HCT116 (cell line): Measurements from ENCODE around the gene REEP6. TPM values are rescaled to one million over a fixed set of nuclear protein-coding genes. Genes with fewer than 3 reads are reported as not detected.

Source experiments
- ATAC-seq: fragments of 200-7000 bp; cut with Tn5 transposase; 2 replicates; pipeline ENCODE4 v1.9.1; 2020; ENCODE audit warnings: mild to moderate bottlenecking, moderate library complexity
- BruUV-seq: library from RNA; stranded (reverse); fragments of 400-500 nt; replicated peaks from 2 replicates; lab custom pipeline; 2021; lab: Mats Ljungman, UMichigan
- CTCF ChIA-PET: fragments of 300-600 bp; sonication (Branson Sonifier 250); formaldehyde crosslinking; loops from one replicate; lab custom pipeline; 2021; ENCODE audit warnings: antibody characterized with exemption; lab: Charles Lee
- POLR2A ChIA-PET: fragments of 300-600, 350-600 bp; sonication (Branson Sonifier 250); formaldehyde crosslinking; loops from one replicate; lab custom pipeline; 2021; ENCODE audit warnings: antibody characterized with exemption; lab: Charles Lee
- RAD21 ChIA-PET, 2 experiments: fragments of 300-600 bp; sonication (Branson Sonifier 250); formaldehyde crosslinking; loops; one replicate each; lab custom pipeline; 2023; ENCODE audit warnings: low total read pairs in 2 of 2; ENCODE audit not compliant: uncharacterized antibody in 2 of 2, unreplicated experiment in 2 of 2, low non-redundant PET in 1 of 2; lab: Charles Lee
- DNase-seq: peaks from one replicate; pipeline ENCODE4 v3.0.0-alpha.2; 2010; ENCODE audit warnings: low read depth, low spot score
- H2AFZ ChIP-seq: fragments of 200-600 bp; shearing (Covaris generic), sonication (generic); 2 replicates; pipeline ENCODE4 v1.6.1; 2017; ENCODE audit warnings: low read depth, mixed run types, mixed read lengths, antibody characterized with exemption, low read length; ENCODE audit not compliant: poor library complexity, severe bottlenecking
- H3K27ac ChIP-seq: 2 replicates; pipeline ENCODE4 v1.5.1; 2012; ENCODE audit warnings: low read depth, low read length
- H3K27me3 ChIP-seq: fragments of 200-600 bp; sonication (generic); 2 replicates; pipeline ENCODE4 v1.6.1; 2016; ENCODE audit warnings: mixed run types, low read length, mixed read lengths; ENCODE audit not compliant: insufficient read depth
- H3K36me3 ChIP-seq, 2 experiments: fragments of 200-500 bp in 1 of 2; fragments of 200-600 bp in 1 of 2; sonication (Bioruptor generic) in 1 of 2; sonication (generic) in 1 of 2; 2 replicates each; pipeline versions ENCODE4 v1.5.1 to v1.6.1; 2014 to 2016; ENCODE audit warnings: low read length in 2 of 2, inconsistent platforms in 1 of 2, mixed read lengths in 1 of 2, mixed run types in 1 of 2; ENCODE audit not compliant: insufficient read depth in 2 of 2, control insufficient read depth in 1 of 2
- H3K4me1 ChIP-seq, 2 experiments: fragments of 200-600 bp in 1 of 2; sonication (generic) in 1 of 2; 2 replicates each; pipeline versions ENCODE4 v1.5.1 to v1.6.1; 2012 to 2017; ENCODE audit warnings: low read length in 2 of 2, inconsistent platforms in 1 of 2, mild to moderate bottlenecking in 1 of 2, mixed read lengths in 1 of 2, mixed run types in 1 of 2, moderate library complexity in 1 of 2; ENCODE audit not compliant: insufficient read depth in 2 of 2, control insufficient read depth in 1 of 2
- H3K4me2 ChIP-seq: fragments of 200-600 bp; sonication (generic); 2 replicates; pipeline ENCODE4 v1.6.1; 2017; ENCODE audit warnings: mixed run types, low read length, mixed read lengths
- H3K4me3 ChIP-seq, 2 experiments: fragments of 200-600 bp in 1 of 2; sonication (generic) in 1 of 2; replicated peaks in 1 of 2; 2 replicates each; pipeline ENCODE4 v1.5.1; 2011 to 2016; ENCODE audit warnings: low read length in 2 of 2, control low read depth in 1 of 2, low read depth in 1 of 2, mild to moderate bottlenecking in 1 of 2, mixed read lengths in 1 of 2, mixed run types in 1 of 2
- H3K79me2 ChIP-seq: fragments of 200-600 bp; sonication (generic); 2 replicates; pipeline ENCODE4 v1.6.1; 2017; ENCODE audit warnings: mild to moderate bottlenecking, mixed run types, low read length, moderate library complexity, mixed read lengths; ENCODE audit not compliant: insufficient read depth
- H3K9ac ChIP-seq: fragments of 200-600 bp; sonication (generic); 2 replicates; pipeline ENCODE4 v1.6.1; 2016; ENCODE audit warnings: low read length, mixed read lengths
- H3K9me2 ChIP-seq: fragments of 200-600 bp; sonication (generic), shearing (Covaris generic); 2 replicates; pipeline ENCODE4 v1.6.1; 2017; ENCODE audit warnings: mixed run types, mild to moderate bottlenecking, moderate library complexity; ENCODE audit not compliant: insufficient read depth
- H3K9me3 ChIP-seq, 2 experiments: fragments of 200-500 bp in 1 of 2; fragments of 200-600 bp in 1 of 2; sonication (Bioruptor generic) in 1 of 2; sonication (generic) in 1 of 2; 2 replicates each; pipeline ENCODE4 v1.6.1; 2014 to 2017; ENCODE audit warnings: low read length in 2 of 2, mixed read lengths in 2 of 2, inconsistent platforms in 1 of 2, low read depth in 1 of 2, mild to moderate bottlenecking in 1 of 2, mixed run types in 1 of 2, moderate library complexity in 1 of 2; ENCODE audit not compliant: control insufficient read depth in 1 of 2, insufficient read depth in 1 of 2
- H4K20me1 ChIP-seq: fragments of 200-600 bp; sonication (generic), shearing (Covaris generic); 2 replicates; pipeline ENCODE4 v1.6.1; 2017; ENCODE audit warnings: mixed run types, mild to moderate bottlenecking, moderate library complexity; ENCODE audit not compliant: insufficient read depth
- EGR1 ChIP-seq: IDR thresholded peaks from 2 replicates; pipeline ENCODE4 v1.6.1; 2012; ENCODE audit warnings: low read depth
- EZH2 ChIP-seq: fragments of 200-600 bp; sonication (generic); IDR thresholded peaks from 2 replicates; pipeline ENCODE4 v1.6.1; 2017; ENCODE audit warnings: antibody characterized with exemption, mixed run types
- POLR2AphosphoS5 ChIP-seq: IDR thresholded peaks from 2 replicates; pipeline ENCODE4 v1.6.1; 2011; ENCODE audit warnings: mild to moderate bottlenecking, low read depth, low read length, moderate library complexity
- SP1 ChIP-seq: IDR thresholded peaks from 2 replicates; pipeline ENCODE4 v1.6.1; 2012; ENCODE audit warnings: low read depth
- TCF7L2 ChIP-seq: IDR thresholded peaks from 2 replicates; pipeline ENCODE4 v1.7.0; 2011; ENCODE audit warnings: borderline replicate concordance, inconsistent platforms; ENCODE audit not compliant: insufficient read depth, insufficient read length; ENCODE audit errors: extremely low read depth
- YY1 ChIP-seq: IDR thresholded peaks from 2 replicates; pipeline ENCODE4 v1.6.1; 2011; ENCODE audit warnings: low read length, low read depth, moderate library complexity, mild to moderate bottlenecking; ENCODE audit not compliant: insufficient replicate concordance; ENCODE audit errors: extremely low read depth
- intact Hi-C: fragments of 100-400 bp; cut with micrococcal nuclease; formaldehyde crosslinking; loops from 2 replicates; pipeline ENCODE4 v1.10.0; 2022
- total RNA-seq: library from RNA; stranded (reverse); gene quantifications from one replicate; pipeline ENCODE4 v1.2.1, GENCODE V29; 2021; ENCODE audit not compliant: unreplicated experiment
- TF ChIP-seq, protein P1 (sequence below): IDR thresholded peaks from 2 replicates; pipeline ENCODE4 v1.6.1; 2012
- TF ChIP-seq, protein P2 (sequence below), 3 experiments: fragments of 200-600 bp in 1 of 3; sonication (generic) in 1 of 3; IDR thresholded peaks in 2 of 3; conservative IDR thresholded peaks in 1 of 3; 2 replicates each; pipeline ENCODE4 v1.5.1; 2012 to 2017; ENCODE audit warnings: low read depth in 2 of 3, low read length in 2 of 3, antibody characterized with exemption in 1 of 3, borderline replicate concordance in 1 of 3, control low read depth in 1 of 3, mild to moderate bottlenecking in 1 of 3, mixed read lengths in 1 of 3, mixed run types in 1 of 3, moderate library complexity in 1 of 3; ENCODE audit not compliant: insufficient read depth in 1 of 3
- TF ChIP-seq, protein P3 (sequence below): IDR thresholded peaks from 2 replicates; pipeline ENCODE4 v1.6.1; 2012; ENCODE audit warnings: low read depth

The REEP6 gene
- total RNA-seq, 1 experiment from 2014 or later = 53.9 TPM

DNA sequence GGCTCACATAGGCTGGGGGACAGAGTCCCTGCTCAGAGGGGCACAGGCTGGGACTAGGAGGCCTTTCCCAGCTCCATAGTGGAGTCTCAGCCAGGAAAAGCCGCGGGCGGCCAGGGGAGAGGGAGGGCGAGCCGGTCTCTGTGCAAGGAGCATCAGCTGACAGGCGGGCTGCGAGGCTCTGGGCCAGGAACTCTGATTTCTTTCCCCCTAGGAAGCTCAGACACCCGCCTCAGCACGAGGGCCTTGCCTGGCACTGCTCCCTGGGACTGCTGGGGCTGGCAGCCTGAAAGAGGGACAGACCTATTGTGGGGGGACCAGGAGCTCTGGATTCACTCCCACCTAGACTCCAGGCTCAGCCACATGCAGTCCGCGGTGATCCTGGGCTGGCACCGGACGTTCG is 30.7 kb downstream of the REEP6 start:
- POLR2A ChIA-PET = no interaction called here

More for the DNA sequence above, 30.7 kb downstream of the REEP6 start:
- intact Hi-C loops = no loop called here
- Histone ChIP-seq H4K20me1 (no peaks in the 10 kb centered on the region), H3K9ac (no peak overlapping the region), H3K4me2 (no peak overlapping the region), H3K79me2 (no peaks in the 10 kb centered on the region), H3K36me3 (no peaks in the 10 kb centered on the region), H3K4me3 (no peak overlapping the region), H3K9me2 (no peaks in the 10 kb centered on the region), H2AFZ (no peak overlapping the region), H3K9me3 (no peaks in the 10 kb centered on the region), H3K4me1 (no peaks in the 10 kb centered on the region), H3K27me3 (no peaks in the 10 kb centered on the region), H3K27ac (no peak overlapping the region)
- ChIA-PET RAD21 (no interaction called here), CTCF (interaction anchor here (0.5 to 1.2 kb wide), 2 partner anchors 25 to 304 kb away, joined by 4 to 5 read pairs; no protein-coding TSS in a partner anchor)
- ATAC-seq (no peak), DNase-seq (no peak)
- BruUV-seq = no TSS peak
- TF ChIP-seq EGR1 (no peak), TCF7L2 (no peak), SP1 (no peak), YY1 (no peak), EZH2 (no peak), POLR2AphosphoS5 (no peak)
- TF ChIP-seq, protein P1, sequence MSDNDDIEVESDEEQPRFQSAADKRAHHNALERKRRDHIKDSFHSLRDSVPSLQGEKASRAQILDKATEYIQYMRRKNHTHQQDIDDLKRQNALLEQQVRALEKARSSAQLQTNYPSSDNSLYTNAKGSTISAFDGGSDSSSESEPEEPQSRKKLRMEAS = no peak
- TF ChIP-seq, protein P2, sequence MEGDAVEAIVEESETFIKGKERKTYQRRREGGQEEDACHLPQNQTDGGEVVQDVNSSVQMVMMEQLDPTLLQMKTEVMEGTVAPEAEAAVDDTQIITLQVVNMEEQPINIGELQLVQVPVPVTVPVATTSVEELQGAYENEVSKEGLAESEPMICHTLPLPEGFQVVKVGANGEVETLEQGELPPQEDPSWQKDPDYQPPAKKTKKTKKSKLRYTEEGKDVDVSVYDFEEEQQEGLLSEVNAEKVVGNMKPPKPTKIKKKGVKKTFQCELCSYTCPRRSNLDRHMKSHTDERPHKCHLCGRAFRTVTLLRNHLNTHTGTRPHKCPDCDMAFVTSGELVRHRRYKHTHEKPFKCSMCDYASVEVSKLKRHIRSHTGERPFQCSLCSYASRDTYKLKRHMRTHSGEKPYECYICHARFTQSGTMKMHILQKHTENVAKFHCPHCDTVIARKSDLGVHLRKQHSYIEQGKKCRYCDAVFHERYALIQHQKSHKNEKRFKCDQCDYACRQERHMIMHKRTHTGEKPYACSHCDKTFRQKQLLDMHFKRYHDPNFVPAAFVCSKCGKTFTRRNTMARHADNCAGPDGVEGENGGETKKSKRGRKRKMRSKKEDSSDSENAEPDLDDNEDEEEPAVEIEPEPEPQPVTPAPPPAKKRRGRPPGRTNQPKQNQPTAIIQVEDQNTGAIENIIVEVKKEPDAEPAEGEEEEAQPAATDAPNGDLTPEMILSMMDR (IDR thresholded peaks at IDR 0.05 in 2 of 3, conservative IDR thresholded peaks at IDR 0.05 in 1 of 3; ENCODE audit: borderline replicate concordance in 1 of 3, insufficient read depth in 1 of 3, low read depth in 2 of 3, low read length in 2 of 3) = no peak
- TF ChIP-seq, protein P3, sequence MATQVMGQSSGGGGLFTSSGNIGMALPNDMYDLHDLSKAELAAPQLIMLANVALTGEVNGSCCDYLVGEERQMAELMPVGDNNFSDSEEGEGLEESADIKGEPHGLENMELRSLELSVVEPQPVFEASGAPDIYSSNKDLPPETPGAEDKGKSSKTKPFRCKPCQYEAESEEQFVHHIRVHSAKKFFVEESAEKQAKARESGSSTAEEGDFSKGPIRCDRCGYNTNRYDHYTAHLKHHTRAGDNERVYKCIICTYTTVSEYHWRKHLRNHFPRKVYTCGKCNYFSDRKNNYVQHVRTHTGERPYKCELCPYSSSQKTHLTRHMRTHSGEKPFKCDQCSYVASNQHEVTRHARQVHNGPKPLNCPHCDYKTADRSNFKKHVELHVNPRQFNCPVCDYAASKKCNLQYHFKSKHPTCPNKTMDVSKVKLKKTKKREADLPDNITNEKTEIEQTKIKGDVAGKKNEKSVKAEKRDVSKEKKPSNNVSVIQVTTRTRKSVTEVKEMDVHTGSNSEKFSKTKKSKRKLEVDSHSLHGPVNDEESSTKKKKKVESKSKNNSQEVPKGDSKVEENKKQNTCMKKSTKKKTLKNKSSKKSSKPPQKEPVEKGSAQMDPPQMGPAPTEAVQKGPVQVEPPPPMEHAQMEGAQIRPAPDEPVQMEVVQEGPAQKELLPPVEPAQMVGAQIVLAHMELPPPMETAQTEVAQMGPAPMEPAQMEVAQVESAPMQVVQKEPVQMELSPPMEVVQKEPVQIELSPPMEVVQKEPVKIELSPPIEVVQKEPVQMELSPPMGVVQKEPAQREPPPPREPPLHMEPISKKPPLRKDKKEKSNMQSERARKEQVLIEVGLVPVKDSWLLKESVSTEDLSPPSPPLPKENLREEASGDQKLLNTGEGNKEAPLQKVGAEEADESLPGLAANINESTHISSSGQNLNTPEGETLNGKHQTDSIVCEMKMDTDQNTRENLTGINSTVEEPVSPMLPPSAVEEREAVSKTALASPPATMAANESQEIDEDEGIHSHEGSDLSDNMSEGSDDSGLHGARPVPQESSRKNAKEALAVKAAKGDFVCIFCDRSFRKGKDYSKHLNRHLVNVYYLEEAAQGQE = no peak
